Effector memory CD4-positive, alpha-beta T cell (primary cell): ENCODE data around the gene DHRS12.

Experiments
- DNase-seq, 3 donors: peaks; one replicate each; pipeline ENCODE4 v3.0.0-alpha.2; 2020
- H3K27ac ChIP-seq: 2 replicates; pipeline ENCODE4 v1.7.0; 2013; ENCODE audit warnings: mild to moderate bottlenecking, low read length, moderate library complexity; ENCODE audit not compliant: insufficient read depth, poor library complexity, severe bottlenecking
- H3K27me3 ChIP-seq: replicated peaks from 2 replicates; pipeline ENCODE4 v1.7.0; 2013; ENCODE audit warnings: mild to moderate bottlenecking, low read length; ENCODE audit not compliant: insufficient read depth, control insufficient read depth, poor library complexity, severe bottlenecking
- H3K36me3 ChIP-seq: 2 replicates; pipeline ENCODE4 v1.7.0; 2013; ENCODE audit warnings: mild to moderate bottlenecking, low read length, moderate library complexity; ENCODE audit not compliant: control insufficient read depth, insufficient read depth
- H3K4me1 ChIP-seq: 2 replicates; pipeline ENCODE4 v1.7.0; 2013; ENCODE audit warnings: low read length, mild to moderate bottlenecking; ENCODE audit not compliant: control insufficient read depth, insufficient read depth, poor library complexity, severe bottlenecking
- H3K4me3 ChIP-seq: 2 replicates; pipeline ENCODE4 v1.7.0; 2013; ENCODE audit warnings: low read length, low read depth, mild to moderate bottlenecking; ENCODE audit not compliant: insufficient read depth, poor library complexity, severe bottlenecking
- H3K9me3 ChIP-seq: 2 replicates; pipeline ENCODE4 v1.7.0; 2013; ENCODE audit warnings: mild to moderate bottlenecking, low read length, moderate library complexity; ENCODE audit not compliant: control insufficient read depth

DHRS12 gene

GRCh38 chr13:51746802-51747201 lies 57.2 kb downstream of the DHRS12 start:
- H3K4me1 ChIP-seq: no peaks in the 10 kb centered on the region

GRCh38 chr13:51745243-51745642 lies 58.7 kb downstream of the DHRS12 start:
- DNase-seq: no peak

More at GRCh38 chr13:51746802-51747201, 57.2 kb downstream of the DHRS12 start:
- Histone ChIP-seq H3K27me3 (no peaks in the 10 kb centered on the region), H3K27ac (no peak overlapping the region), H3K36me3 (peaks cover 15% of the 10 kb centered on the region), H3K4me3 (no peak overlapping the region), H3K9me3 (peaks cover 3% of the 10 kb centered on the region)
- no peak for DNase-seq

GRCh38 chr13:51742611-51743010 lies 61.4 kb downstream of the DHRS12 start:
- H3K9me3 ChIP-seq: no peaks in the 10 kb centered on the region
- no peaks in the 10 kb centered on the region for H3K4me1 ChIP-seq
- H3K36me3 ChIP-seq: peaks cover 30% of the 10 kb centered on the region

More at GRCh38 chr13:51745243-51745642, 58.7 kb downstream of the DHRS12 start:
- peaks cover 3% of the 10 kb centered on the region for H3K9me3 ChIP-seq
- H3K4me3 ChIP-seq: no peak overlapping the region
- H3K27ac ChIP-seq: no peak overlapping the region
- peaks cover 23% of the 10 kb centered on the region for H3K36me3 ChIP-seq
- no peaks in the 10 kb centered on the region for H3K27me3 ChIP-seq
- no peaks in the 10 kb centered on the region for H3K4me1 ChIP-seq

GRCh38 chr13:51742031-51742430 lies 61.9 kb downstream of the DHRS12 start:
- Histone ChIP-seq H3K9me3 (no peaks in the 10 kb centered on the region), H3K4me1 (no peaks in the 10 kb centered on the region), H3K36me3 (peaks cover 26% of the 10 kb centered on the region), H3K4me3 (no peak overlapping the region), H3K27ac (no peak overlapping the region), H3K27me3 (no peaks in the 10 kb centered on the region)
- DNase-seq: no peak

More at GRCh38 chr13:51742611-51743010, 61.4 kb downstream of the DHRS12 start:
- Histone ChIP-seq H3K27ac (no peak overlapping the region), H3K4me3 (no peak overlapping the region), H3K27me3 (no peaks in the 10 kb centered on the region)
- no peak for DNase-seq

- no peak overlapping the region for H3K27ac ChIP-seq
- H3K4me3 ChIP-seq: no peak overlapping the region
- H3K9me3 ChIP-seq: no peaks in the 10 kb centered on the region
- peaks cover 24% of the 10 kb centered on the region for H3K36me3 ChIP-seq
- H3K27me3 ChIP-seq: no peaks in the 10 kb centered on the region
- no peaks in the 10 kb centered on the region for H3K4me1 ChIP-seq
- no peak for DNase-seq
Measured at GRCh38 chr13:51740698-51741097, 63.3 kb downstream of the DHRS12 start.

GRCh38 chr13:51739027-51739764 lies 64.8 kb downstream of the DHRS12 start:
- Histone ChIP-seq H3K9me3 (no peaks in the 10 kb centered on the region), H3K27ac (no peak overlapping the region), H3K27me3 (no peaks in the 10 kb centered on the region), H3K4me1 (no peaks in the 10 kb centered on the region), H3K36me3 (peaks cover 20% of the 10 kb centered on the region), H3K4me3 (no peak overlapping the region)
- no peak for DNase-seq

GRCh38 chr13:51738226-51738905 lies 65.6 kb downstream of the DHRS12 start:
- Histone ChIP-seq H3K4me3 (no peak overlapping the region), H3K4me1 (no peaks in the 10 kb centered on the region), H3K27ac (no peak overlapping the region), H3K9me3 (no peaks in the 10 kb centered on the region), H3K36me3 (peaks cover 20% of the 10 kb centered on the region), H3K27me3 (no peaks in the 10 kb centered on the region)
- no peak for DNase-seq

- H3K4me3 ChIP-seq: no peak overlapping the region
- H3K4me1 ChIP-seq: no peaks in the 10 kb centered on the region
- H3K27ac ChIP-seq: no peak overlapping the region
- DNase-seq: no peak
- no peaks in the 10 kb centered on the region for H3K9me3 ChIP-seq
- H3K27me3 ChIP-seq: no peaks in the 10 kb centered on the region
- H3K36me3 ChIP-seq: peaks cover 20% of the 10 kb centered on the region
Measured at GRCh38 chr13:51737609-51738008, 66.4 kb downstream of the DHRS12 start.

GRCh38 chr13:51734786-51735185 lies 69.2 kb downstream of the DHRS12 start:
- Histone ChIP-seq H3K27me3 (no peaks in the 10 kb centered on the region), H3K4me1 (peaks cover 11% of the 10 kb centered on the region), H3K27ac (no peak overlapping the region), H3K9me3 (no peaks in the 10 kb centered on the region), H3K36me3 (peaks cover 19% of the 10 kb centered on the region), H3K4me3 (no peak overlapping the region)
- no peak for DNase-seq
